ENCODE data around the gene TNK1. TPM values are rescaled to one million over a fixed set of nuclear protein-coding genes. Genes with fewer than 3 reads are reported as not detected.

TNK1 gene
- total RNA-seq, 1 experiment from 2014 or later = 0.90 TPM

DNA sequence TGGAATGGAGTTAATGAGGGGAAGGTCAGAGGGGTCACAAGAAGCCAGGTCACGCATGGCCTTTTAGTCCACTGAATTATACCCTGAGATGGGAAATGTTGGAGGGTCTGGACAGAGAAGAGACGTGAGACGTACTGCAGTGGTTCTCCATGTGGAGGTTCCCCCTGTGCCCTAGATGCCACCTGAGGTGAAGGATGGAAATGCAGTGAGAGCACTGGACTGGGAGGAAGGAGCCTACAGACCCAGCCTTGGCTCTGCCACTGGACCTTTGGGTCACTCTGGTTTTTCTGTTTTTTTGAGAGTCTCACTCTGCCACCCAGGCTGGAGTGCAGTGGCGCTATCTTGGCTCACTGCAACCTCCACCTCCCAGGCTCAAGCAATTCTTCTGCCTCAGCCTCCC, 15.3 kb downstream of the TNK1 start:
- no peak overlapping the region for H3K4me3 ChIP-seq (ENCODE audit: low read depth, low read length, poor library complexity, severe bottlenecking)
- no TSS peak for BruUV-seq (replicated peaks)
- intact Hi-C loops (cut with micrococcal nuclease; ENCODE audit: unreplicated experiment) = no loop called here
- H3K27me3 ChIP-seq (replicated peaks; ENCODE audit: insufficient read depth, low read depth, low read length, poor library complexity) = no peaks in the 10 kb centered on the region
- POLR2A ChIA-PET (ENCODE audit: low non-redundant PET) = interaction anchor here (0.6 kb wide), 1 partner anchor 61 kb away, joined by 4 read pairs; no protein-coding TSS in a partner anchor
- no peak for DNase-seq (ENCODE audit: low spot score)
- CTCF ChIA-PET = no interaction called here
- no peaks in the 10 kb centered on the region for H3K36me3 ChIP-seq (ENCODE audit: insufficient read depth, low read length, poor library complexity, severe bottlenecking)
- no peak for TF ChIP-seq EZH2 (IDR thresholded peaks at IDR 0.05; ENCODE audit: borderline replicate concordance, low read depth, low read length, poor library complexity, severe bottlenecking)
- no peak for TF ChIP-seq CTCF (conservative IDR thresholded peaks at IDR 0.05; ENCODE audit: low read depth, low read length)
- no peak overlapping the region for H3K27ac ChIP-seq (ENCODE audit: low read depth, low read length, poor library complexity, severe bottlenecking)
- no peaks in the 10 kb centered on the region for H3K9me3 ChIP-seq (ENCODE audit: low read depth, low read length, poor library complexity, severe bottlenecking)
- H3K4me1 ChIP-seq (ENCODE audit: insufficient read depth, low read length, poor library complexity, severe bottlenecking) = peaks cover 13% of the 10 kb centered on the region

GRCh38 chr17:7398612-7399011, 17.7 kb downstream of the TNK1 start:
- ChIA-PET CTCF (interaction anchor here (0.6 kb wide), 1 partner anchor 8 kb away, joined by 3 read pairs; no protein-coding TSS in a partner anchor), POLR2A (ENCODE audit: low non-redundant PET) (no interaction called here)
- Histone ChIP-seq H3K4me1 (ENCODE audit: insufficient read depth, low read length, poor library complexity, severe bottlenecking) (peaks cover 15% of the 10 kb centered on the region), H3K27ac (ENCODE audit: low read depth, low read length, poor library complexity, severe bottlenecking) (no peak overlapping the region), H3K4me3 (ENCODE audit: low read depth, low read length, poor library complexity, severe bottlenecking) (no peak overlapping the region), H3K9me3 (ENCODE audit: low read depth, low read length, poor library complexity, severe bottlenecking) (no peaks in the 10 kb centered on the region), H3K27me3 (replicated peaks; ENCODE audit: insufficient read depth, low read depth, low read length, poor library complexity) (no peaks in the 10 kb centered on the region), H3K36me3 (ENCODE audit: insufficient read depth, low read length, poor library complexity, severe bottlenecking) (no peaks in the 10 kb centered on the region)
- DNase-seq (ENCODE audit: low spot score) = no peak
- TF ChIP-seq EZH2 (IDR thresholded peaks at IDR 0.05; ENCODE audit: borderline replicate concordance, low read depth, low read length, poor library complexity, severe bottlenecking) (no peak), CTCF (conservative IDR thresholded peaks at IDR 0.05; ENCODE audit: low read depth, low read length) (no peak)
- no TSS peak for BruUV-seq (replicated peaks)
- intact Hi-C loops (cut with micrococcal nuclease; ENCODE audit: unreplicated experiment) = no loop called here

DNA sequence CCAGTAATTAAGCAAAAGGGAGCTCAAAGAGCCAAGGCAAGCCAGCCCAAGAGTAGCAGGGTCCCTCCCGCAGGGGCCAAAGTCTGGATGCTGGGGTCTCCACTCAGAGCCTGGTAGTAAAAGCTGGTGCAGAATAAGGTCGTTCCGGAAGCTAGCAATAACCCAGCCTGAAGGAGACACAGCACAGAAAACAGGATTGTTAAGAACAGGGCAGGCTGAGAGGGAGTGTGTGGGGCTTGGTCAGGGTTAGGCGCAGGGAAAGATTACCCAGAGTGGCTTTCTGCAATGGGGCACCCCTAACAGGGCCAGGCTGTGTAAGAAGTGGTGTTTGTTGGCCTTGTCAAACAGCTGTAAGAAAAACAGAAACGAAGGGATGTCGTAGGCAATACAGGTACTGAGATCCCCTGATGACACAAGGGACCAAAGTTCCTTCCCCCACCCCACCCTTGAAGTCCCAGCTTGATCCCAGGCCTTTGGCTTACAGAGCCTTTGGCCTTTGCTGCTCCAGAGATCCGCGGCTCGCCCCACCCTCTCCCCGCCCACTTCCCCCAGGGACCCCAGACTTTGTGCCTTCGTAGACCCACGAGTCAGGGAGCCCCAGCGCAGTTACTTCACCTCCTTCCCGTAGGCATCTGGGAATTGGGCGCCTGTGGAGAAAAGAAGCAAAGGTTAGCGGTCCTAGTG, 22.3 kb downstream of the TNK1 start:
- H3K4me1 ChIP-seq (ENCODE audit: insufficient read depth, low read length, poor library complexity, severe bottlenecking) = peaks cover 17% of the 10 kb centered on the region
- CTCF ChIA-PET = interaction anchor here (1.2 to 1.5 kb wide), 2 partner anchors 9 to 34 kb away, joined by 6 to 7 read pairs; partner anchors contain the start of gene PLSCR3
- TF ChIP-seq EZH2 (IDR thresholded peaks at IDR 0.05; ENCODE audit: borderline replicate concordance, low read depth, low read length, poor library complexity, severe bottlenecking) (no peak), CTCF (conservative IDR thresholded peaks at IDR 0.05; ENCODE audit: low read depth, low read length) (no peak)
- peak; percentile 55 for DNase-seq (ENCODE audit: low spot score)
- TSS peak; percentile 85 for BruUV-seq (replicated peaks)
- H3K4me3 ChIP-seq (ENCODE audit: low read depth, low read length, poor library complexity, severe bottlenecking) = peak overlapping the region; percentile 61
- intact Hi-C loops (cut with micrococcal nuclease; ENCODE audit: unreplicated experiment) = no loop called here
- no peaks in the 10 kb centered on the region for H3K9me3 ChIP-seq (ENCODE audit: low read depth, low read length, poor library complexity, severe bottlenecking)
- no peaks in the 10 kb centered on the region for H3K36me3 ChIP-seq (ENCODE audit: insufficient read depth, low read length, poor library complexity, severe bottlenecking)
- POLR2A ChIA-PET (ENCODE audit: low non-redundant PET) = interaction anchor here (1.3 kb wide), 1 partner anchor 32 kb away, joined by 5 read pairs; the partner anchor contains the start of gene TMEM102
- peak overlapping the region; percentile 81 for H3K27ac ChIP-seq (ENCODE audit: low read depth, low read length, poor library complexity, severe bottlenecking)
- H3K27me3 ChIP-seq (replicated peaks; ENCODE audit: insufficient read depth, low read depth, low read length, poor library complexity) = no peaks in the 10 kb centered on the region
